ENCODE data around the gene PDLIM4.

- no peak for TF ChIP-seq CTCF (IDR thresholded peaks at IDR 0.05)
- TF ChIP-seq POLR2AphosphoS5 (IDR thresholded peaks at IDR 0.05) = no peak
These were observed 41.1 kb downstream of the PDLIM4 start for GRCh38 chr5:132298298-132299212.

Measured in prostate gland (tissue), 2 donors.